Peyer's patch (tissue), 4 donors: Measurements from ENCODE around the gene CPT1B.

Experiments used
- POLR2A ChIP-seq, 2 donors: fragments of 450-650 bp; IDR thresholded peaks; one replicate each; pipeline ENCODE4 v1.5.1; 2017; ENCODE audit warnings: antibody characterized with exemption in 2 of 2, mild to moderate bottlenecking in 2 of 2, moderate library complexity in 2 of 2
- TF ChIP-seq, protein P1 (sequence below), 6 experiments: fragments of 450-650 bp in 4 of 6; fragments of 200-600 bp in 2 of 6; sonication (generic) in 1 of 6; IDR thresholded peaks; one replicate each; pipeline ENCODE4 v1.5.1; 2017 to 2019; ENCODE audit warnings: antibody characterized with exemption in 6 of 6, mild to moderate bottlenecking in 3 of 6, moderate library complexity in 1 of 6

DNA sequence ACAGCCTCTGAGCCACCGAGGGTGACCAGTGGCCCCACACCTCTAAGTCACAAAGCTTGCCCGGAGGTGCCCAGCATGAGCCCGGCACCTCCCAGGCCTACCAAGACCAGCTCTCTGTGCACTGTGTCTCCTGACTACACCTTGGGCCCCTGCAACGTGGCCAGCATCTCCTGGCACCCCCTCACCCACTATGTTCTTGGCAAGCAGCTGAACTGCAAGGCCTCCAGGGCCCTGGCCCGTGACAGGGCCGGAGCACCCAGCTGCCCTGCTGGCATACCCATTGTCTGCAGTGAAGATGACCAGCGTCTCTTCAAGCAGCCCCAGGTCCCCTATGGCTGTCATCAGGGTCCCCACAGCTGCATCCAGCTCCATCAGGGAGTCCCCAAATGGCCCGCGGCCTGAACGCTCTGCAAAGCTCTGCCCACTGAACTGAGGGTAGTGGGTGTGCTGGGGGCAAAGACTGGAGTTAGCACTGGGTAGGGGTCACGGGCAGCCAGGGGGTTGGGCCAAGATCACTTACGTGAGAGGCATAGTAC, 48.2 kb upstream of the CPT1B start:
- TF ChIP-seq, protein P1, sequence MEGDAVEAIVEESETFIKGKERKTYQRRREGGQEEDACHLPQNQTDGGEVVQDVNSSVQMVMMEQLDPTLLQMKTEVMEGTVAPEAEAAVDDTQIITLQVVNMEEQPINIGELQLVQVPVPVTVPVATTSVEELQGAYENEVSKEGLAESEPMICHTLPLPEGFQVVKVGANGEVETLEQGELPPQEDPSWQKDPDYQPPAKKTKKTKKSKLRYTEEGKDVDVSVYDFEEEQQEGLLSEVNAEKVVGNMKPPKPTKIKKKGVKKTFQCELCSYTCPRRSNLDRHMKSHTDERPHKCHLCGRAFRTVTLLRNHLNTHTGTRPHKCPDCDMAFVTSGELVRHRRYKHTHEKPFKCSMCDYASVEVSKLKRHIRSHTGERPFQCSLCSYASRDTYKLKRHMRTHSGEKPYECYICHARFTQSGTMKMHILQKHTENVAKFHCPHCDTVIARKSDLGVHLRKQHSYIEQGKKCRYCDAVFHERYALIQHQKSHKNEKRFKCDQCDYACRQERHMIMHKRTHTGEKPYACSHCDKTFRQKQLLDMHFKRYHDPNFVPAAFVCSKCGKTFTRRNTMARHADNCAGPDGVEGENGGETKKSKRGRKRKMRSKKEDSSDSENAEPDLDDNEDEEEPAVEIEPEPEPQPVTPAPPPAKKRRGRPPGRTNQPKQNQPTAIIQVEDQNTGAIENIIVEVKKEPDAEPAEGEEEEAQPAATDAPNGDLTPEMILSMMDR (IDR thresholded peaks at IDR 0.05), result no peak
- no peak for TF ChIP-seq POLR2A (IDR thresholded peaks at IDR 0.05)
